Measurements from ENCODE around the gene LIMCH1.

LIMCH1 gene

GRCh38 chr4:41741354-41741753, 203.4 kb downstream of the LIMCH1 start:
- no peak overlapping the region for H3K9ac ChIP-seq (ENCODE audit: low read depth, low read length, poor library complexity, severe bottlenecking)
- no peaks in the 10 kb centered on the region for H3K79me2 ChIP-seq (ENCODE audit: insufficient read depth, low read length)
- no peaks in the 10 kb centered on the region for H3K9me2 ChIP-seq (replicated peaks; ENCODE audit: low read depth, low read length)
- TF ChIP-seq EZH2phosphoT487 (IDR thresholded peaks at IDR 0.05; ENCODE audit: borderline replicate concordance) (no peak), CTCF (conservative IDR thresholded peaks at IDR 0.05; ENCODE audit: low read length) (no peak)
- no peaks in the 10 kb centered on the region for H3K27me3 ChIP-seq (ENCODE audit: insufficient read depth, low read length, poor library complexity, severe bottlenecking)
- no peaks in the 10 kb centered on the region for H4K20me1 ChIP-seq (ENCODE audit: insufficient read depth, low read length, poor library complexity, severe bottlenecking)
- no peaks in the 10 kb centered on the region for H3K4me1 ChIP-seq (ENCODE audit: insufficient read depth, low read length, poor library complexity, severe bottlenecking)
- no peak overlapping the region for H3K4me2 ChIP-seq (ENCODE audit: low read depth, low read length, poor library complexity, severe bottlenecking)
- H3K9me3 ChIP-seq (ENCODE audit: insufficient read depth, low read depth, low read length): peaks cover 5% of the 10 kb centered on the region; the same call in 1 of the 2 replicates
- no peaks in the 10 kb centered on the region for H3K36me3 ChIP-seq (ENCODE audit: insufficient read depth, low read length)
- H3F3A ChIP-seq (ENCODE audit: low read depth): no peaks in the 10 kb centered on the region
- no peak overlapping the region for H3K4me3 ChIP-seq (ENCODE audit: low read length, poor library complexity, severe bottlenecking)
- H2AFZ ChIP-seq (ENCODE audit: low read length): no peak overlapping the region

- Histone ChIP-seq H3K27me3 (ENCODE audit: insufficient read depth, low read length, poor library complexity, severe bottlenecking) (no peaks in the 10 kb centered on the region), H3K4me2 (ENCODE audit: low read depth, low read length, poor library complexity, severe bottlenecking) (no peak overlapping the region), H3K79me2 (ENCODE audit: insufficient read depth, low read length) (no peaks in the 10 kb centered on the region), H3K9me3 (ENCODE audit: insufficient read depth, low read depth, low read length) (peaks cover 5% of the 10 kb centered on the region; the same call in 1 of the 2 replicates), H3K4me3 (ENCODE audit: low read length, poor library complexity, severe bottlenecking) (no peak overlapping the region), H3F3A (ENCODE audit: low read depth) (no peaks in the 10 kb centered on the region), H3K36me3 (ENCODE audit: insufficient read depth, low read length) (no peaks in the 10 kb centered on the region), H4K20me1 (ENCODE audit: insufficient read depth, low read length, poor library complexity, severe bottlenecking) (no peaks in the 10 kb centered on the region), H3K9ac (ENCODE audit: low read depth, low read length, poor library complexity, severe bottlenecking) (no peak overlapping the region), H2AFZ (ENCODE audit: low read length) (no peak overlapping the region), H3K9me2 (replicated peaks; ENCODE audit: low read depth, low read length) (no peaks in the 10 kb centered on the region), H3K4me1 (ENCODE audit: insufficient read depth, low read length, poor library complexity, severe bottlenecking) (no peaks in the 10 kb centered on the region)
- TF ChIP-seq EZH2phosphoT487 (IDR thresholded peaks at IDR 0.05; ENCODE audit: borderline replicate concordance): no peak
Measured at GRCh38 chr4:41744572-41745291, 206.8 kb downstream of the LIMCH1 start.

GRCh38 chr4:41745292-41746024, 207.5 kb downstream of the LIMCH1 start:
- Histone ChIP-seq H3K9ac (ENCODE audit: low read depth, low read length, poor library complexity, severe bottlenecking) (no peak overlapping the region), H3K9me2 (replicated peaks; ENCODE audit: low read depth, low read length) (no peaks in the 10 kb centered on the region), H3F3A (ENCODE audit: low read depth) (no peaks in the 10 kb centered on the region), H3K4me3 (ENCODE audit: low read length, poor library complexity, severe bottlenecking) (no peak overlapping the region), H2AFZ (ENCODE audit: low read length) (no peak overlapping the region), H3K4me1 (ENCODE audit: insufficient read depth, low read length, poor library complexity, severe bottlenecking) (no peaks in the 10 kb centered on the region), H3K9me3 (ENCODE audit: insufficient read depth, low read depth, low read length) (peaks cover 5% of the 10 kb centered on the region; the same call in 1 of the 2 replicates), H3K79me2 (ENCODE audit: insufficient read depth, low read length) (no peaks in the 10 kb centered on the region), H3K4me2 (ENCODE audit: low read depth, low read length, poor library complexity, severe bottlenecking) (no peak overlapping the region), H3K36me3 (ENCODE audit: insufficient read depth, low read length) (no peaks in the 10 kb centered on the region), H4K20me1 (ENCODE audit: insufficient read depth, low read length, poor library complexity, severe bottlenecking) (no peaks in the 10 kb centered on the region), H3K27me3 (ENCODE audit: insufficient read depth, low read length, poor library complexity, severe bottlenecking) (no peaks in the 10 kb centered on the region)
- TF ChIP-seq CTCF (conservative IDR thresholded peaks at IDR 0.05; ENCODE audit: low read length): no peak
- no peak for TF ChIP-seq EZH2phosphoT487 (IDR thresholded peaks at IDR 0.05; ENCODE audit: borderline replicate concordance)

Data from Loucy (cell line).